CD4-positive, alpha-beta T cell (primary cell): ENCODE measurements around the gene SRPK2. TPM values are rescaled to one million over a fixed set of nuclear protein-coding genes. Genes with fewer than 3 reads are reported as not detected.
"Not testable (repeated sequence)": the region's sequence is repeated elsewhere in the genome, so short reads cannot be mapped to it uniquely, and the experiment has no call there.

Experiments used
- ATAC-seq: fragments of 200-7000 bp; cut with Tn5 transposase; one replicate; pipeline ENCODE4 v1.10.0; 2022; ENCODE audit warnings: mild to moderate bottlenecking; ENCODE audit not compliant: poor library complexity
- CTCF ChIA-PET: fragments of 350-600 bp; sonication (Branson Sonifier 250); formaldehyde crosslinking; loops from one replicate; lab custom pipeline; 2021; ENCODE audit warnings: antibody characterized with exemption, inconsistent platforms; lab: Charles Lee
- POLR2A ChIA-PET: fragments of 350-600 bp; sonication (Branson Sonifier 250); formaldehyde crosslinking; loops from one replicate; lab custom pipeline; 2021; ENCODE audit warnings: antibody characterized with exemption, inconsistent platforms; lab: Charles Lee
- DNase-seq, 14 experiments: peaks; one replicate each; pipeline ENCODE4 v3.0.0-alpha.2; 2013 to 2020; ENCODE audit warnings: mixed read lengths in 2 of 14
- H3K27ac ChIP-seq, 2 donors: one replicate each; pipeline versions ENCODE4 v1.5.1 to v1.7.0; 2013; ENCODE audit warnings: low read length in 2 of 2, low read depth in 1 of 2, mild to moderate bottlenecking in 1 of 2
- H3K27me3 ChIP-seq, 2 experiments: 1 replicate in 1 of 2; 2 replicates in 1 of 2; pipeline versions ENCODE4 v1.6.1 to v1.7.0; 2013; ENCODE audit warnings: low read length in 2 of 2, control low read depth in 1 of 2, mild to moderate bottlenecking in 1 of 2, moderate library complexity in 1 of 2; ENCODE audit not compliant: insufficient read depth in 2 of 2, control insufficient read depth in 1 of 2
- H3K36me3 ChIP-seq: one replicate; pipeline ENCODE4 v1.6.1; 2013; ENCODE audit warnings: low read length, control low read depth; ENCODE audit not compliant: insufficient read depth
- H3K4me1 ChIP-seq: one replicate; pipeline ENCODE4 v1.6.1; 2013; ENCODE audit warnings: low read length, control low read depth; ENCODE audit not compliant: insufficient read depth
- H3K4me3 ChIP-seq: one replicate; pipeline ENCODE4 v1.5.1; 2013; ENCODE audit warnings: mild to moderate bottlenecking, low read length, moderate library complexity
- H3K9me3 ChIP-seq, 2 experiments: 1 replicate in 1 of 2; 2 replicates in 1 of 2; pipeline versions ENCODE4 v1.6.1 to v1.7.0; 2013; ENCODE audit warnings: low read length in 2 of 2, mild to moderate bottlenecking in 2 of 2, control low read depth in 1 of 2, moderate library complexity in 1 of 2; ENCODE audit not compliant: control insufficient read depth in 1 of 2, insufficient read depth in 1 of 2
- H3K27ac Mint-ChIP-seq: one replicate; pipeline ENCODE4 v1.8.0; 2020; ENCODE audit warnings: mixed read lengths
- H3K27me3 Mint-ChIP-seq: one replicate; pipeline ENCODE4 v1.8.0; 2021; ENCODE audit warnings: mixed read lengths
- H3K36me3 Mint-ChIP-seq: one replicate; pipeline ENCODE4 v1.8.0; 2021; ENCODE audit warnings: low read depth, mixed read lengths
- H3K4me1 Mint-ChIP-seq: one replicate; pipeline ENCODE4 v1.8.0; 2021; ENCODE audit warnings: low read depth, mixed read lengths
- H3K4me3 Mint-ChIP-seq: one replicate; pipeline ENCODE4 v1.8.0; 2020; ENCODE audit warnings: mild to moderate bottlenecking, mixed read lengths
- H3K9me3 Mint-ChIP-seq: one replicate; pipeline ENCODE4 v1.8.0; 2020; ENCODE audit warnings: mixed read lengths
- CTCF ChIP-seq: fragments of 200-600 bp; IDR thresholded peaks from one replicate; pipeline ENCODE4 v1.8.0; 2022; ENCODE audit warnings: antibody characterized with exemption, mild to moderate bottlenecking
- intact Hi-C, 2 experiments: fragments of 100-400 bp; cut with DNase I in 1 of 2; cut with micrococcal nuclease in 1 of 2; formaldehyde crosslinking; loops; one replicate each; pipeline versions ENCODE4 v1.15.1 to v1.9.0; 2023 to 2025; cut with DNase I, micrococcal nuclease
- total RNA-seq, 174 experiments: library from RNA in 2 of 174; stranded (reverse) in 2 of 174; gene quantifications; one replicate each; pipeline ENCODE4 v1.2.3 and lab custom pipeline; 2021 to 2026

Gene SRPK2
- total RNA-seq, 2 experiments from 2014 or later, result 39.9 to 40.9 TPM

- H3K27ac ChIP-seq, result no peak overlapping the region
- Mint-ChIP-seq H3K27ac (no peak overlapping the region), H3K4me1 (peaks cover 67% of the 10 kb centered on the region), H3K27me3 (no peaks in the 10 kb centered on the region), H3K9me3 (no peaks in the 10 kb centered on the region), H3K36me3 (peaks cover 43% of the 10 kb centered on the region), H3K4me3 (no peak overlapping the region)
- H3K9me3 ChIP-seq, result peaks cover 0 to 10% of the 10 kb centered on the region in 2 experiments
- no peak overlapping the region for H3K4me3 ChIP-seq
- DNase-seq (peak in 1 of 14 experiments; percentile 8), ATAC-seq (no peak)
- ChIA-PET CTCF (no interaction called here), POLR2A (interaction anchor here (0.6 to 1.7 kb wide), 3 partner anchors 14 to 141 kb away, joined by 4 to 12 read pairs (median 5); no protein-coding TSS in a partner anchor)
- H3K36me3 ChIP-seq, result no peaks in the 10 kb centered on the region
- H3K4me1 ChIP-seq, result peaks cover 9% of the 10 kb centered on the region
- no peaks in the 10 kb centered on the region for H3K27me3 ChIP-seq
- intact Hi-C loops, result no loop called here
- no peak for TF ChIP-seq CTCF
Observed at GRCh38 chr7:105365541-105366534, 22.9 kb downstream of the SRPK2 start.

GRCh38 chr7:105364684-105365083 is 24.0 kb downstream of the SRPK2 start:
- H3K4me1 ChIP-seq, result peaks cover 6% of the 10 kb centered on the region
- Mint-ChIP-seq H3K36me3 (peaks cover 54% of the 10 kb centered on the region), H3K27ac (no peak overlapping the region), H3K4me1 (peaks cover 68% of the 10 kb centered on the region), H3K27me3 (no peaks in the 10 kb centered on the region), H3K4me3 (no peak overlapping the region), H3K9me3 (peaks cover 4% of the 10 kb centered on the region)
- no peak for TF ChIP-seq CTCF
- H3K36me3 ChIP-seq, result no peaks in the 10 kb centered on the region
- ChIA-PET CTCF (no interaction called here), POLR2A (interaction anchor here (1.7 kb wide), 1 partner anchor 12 kb away, joined by 12 read pairs; no protein-coding TSS in a partner anchor)
- no peak for ATAC-seq
- intact Hi-C loops, result no loop called here
- H3K27me3 ChIP-seq, result no peaks in the 10 kb centered on the region
- DNase-seq, result no peak
- H3K27ac ChIP-seq, result no peak overlapping the region
- no peak overlapping the region for H3K4me3 ChIP-seq
- peaks cover 0 to 10% of the 10 kb centered on the region in 2 experiments for H3K9me3 ChIP-seq

- H3K27ac Mint-ChIP-seq, H3K9me3 Mint-ChIP-seq, H3K27me3 ChIP-seq, H3K4me3 ChIP-seq, CTCF ChIA-PET, H3K36me3 ChIP-seq, H3K4me3 Mint-ChIP-seq, H3K27me3 Mint-ChIP-seq, DNase-seq, H3K27ac ChIP-seq, H3K4me1 ChIP-seq, ATAC-seq, intact Hi-C loops, POLR2A ChIA-PET: not testable (repeated sequence)
- H3K9me3 ChIP-seq, result peaks cover 0 to 10% of the 10 kb centered on the region in 2 experiments
- H3K4me1 Mint-ChIP-seq, result peaks cover 66% of the 10 kb centered on the region
- peaks cover 55% of the 10 kb centered on the region for H3K36me3 Mint-ChIP-seq
Observed at GRCh38 chr7:105363657-105364056, 25.1 kb downstream of the SRPK2 start.

- peaks cover 55% of the 10 kb centered on the region for H3K36me3 Mint-ChIP-seq
Observed at GRCh38 chr7:105362685-105363084, 26.0 kb downstream of the SRPK2 start.

GRCh38 chr7:105361995-105362394 is 26.7 kb downstream of the SRPK2 start:
- Mint-ChIP-seq H3K4me1 (peaks cover 57% of the 10 kb centered on the region), H3K36me3 (peaks cover 55% of the 10 kb centered on the region)
- peaks cover 0 to 10% of the 10 kb centered on the region in 2 experiments for H3K9me3 ChIP-seq
- H3K9me3 Mint-ChIP-seq, H3K4me3 ChIP-seq, H3K4me1 ChIP-seq, H3K36me3 ChIP-seq, H3K4me3 Mint-ChIP-seq, H3K27ac ChIP-seq, ATAC-seq, CTCF ChIA-PET, DNase-seq, H3K27ac Mint-ChIP-seq, H3K27me3 Mint-ChIP-seq, intact Hi-C loops, H3K27me3 ChIP-seq: not testable (repeated sequence)
- POLR2A ChIA-PET, result interaction anchor here (1.2 kb wide), 1 partner anchor 10 kb away, joined by 4 read pairs; no protein-coding TSS in a partner anchor

More at GRCh38 chr7:105362685-105363084, 26.0 kb downstream of the SRPK2 start:
- H3K4me1 ChIP-seq, POLR2A ChIA-PET, DNase-seq, H3K4me3 ChIP-seq, intact Hi-C loops, CTCF ChIA-PET, H3K27me3 Mint-ChIP-seq, H3K36me3 ChIP-seq, ATAC-seq, H3K9me3 Mint-ChIP-seq, H3K27ac ChIP-seq, H3K27me3 ChIP-seq, H3K4me3 Mint-ChIP-seq, H3K27ac Mint-ChIP-seq: not testable (repeated sequence)
- H3K9me3 ChIP-seq, result peaks cover 0 to 10% of the 10 kb centered on the region in 2 experiments
- peaks cover 64% of the 10 kb centered on the region for H3K4me1 Mint-ChIP-seq
